HEK293 (cell line): ENCODE results near the gene BEND7.

Source experiments
- CTCF ChIA-PET: fragments of 350-600 bp; formaldehyde crosslinking; extraction: SDS; loops from one replicate; lab custom pipeline; 2021; ENCODE audit warnings: antibody characterized with exemption; lab: Yijun Ruan, JAX
- POLR2A ChIA-PET: fragments of 300-600 bp; formaldehyde crosslinking; extraction: SDS; loops from one replicate; lab custom pipeline; 2020; ENCODE audit warnings: antibody characterized with exemption, inconsistent platforms; lab: Yijun Ruan, JAX
- H3K27ac ChIP-seq: fragments of 200-500 bp; sonication (Bioruptor generic); 2 replicates; pipeline ENCODE4 v1.5.1; 2014; ENCODE audit warnings: low read depth, low read length, control low read depth, inconsistent platforms; ENCODE audit errors: extremely low read depth
- H3K36me3 ChIP-seq, 2 experiments: fragments of 200-500 bp in 1 of 2; sonication (Bioruptor generic) in 1 of 2; 1 replicate in 1 of 2; 2 replicates in 1 of 2; pipeline ENCODE4 v1.5.1; 2014 to 2017; ENCODE audit warnings: inconsistent platforms in 2 of 2, low read length in 2 of 2; ENCODE audit not compliant: control insufficient read depth in 2 of 2, insufficient read depth in 1 of 2
- H3K4me1 ChIP-seq: fragments of 200-500 bp; sonication (Bioruptor generic); 2 replicates; pipeline ENCODE4 v1.5.1; 2014; ENCODE audit warnings: mild to moderate bottlenecking, low read length, inconsistent platforms; ENCODE audit not compliant: control insufficient read depth, insufficient read depth
- H3K4me3 ChIP-seq: 2 replicates; pipeline ENCODE4 v1.5.1; 2011; ENCODE audit warnings: low read depth, mild to moderate bottlenecking, control low read depth, low read length, moderate library complexity
- H3K9me3 ChIP-seq: fragments of 200-500 bp; sonication (Bioruptor generic); 2 replicates; pipeline ENCODE4 v1.5.1; 2014; ENCODE audit warnings: low read depth, low read length, inconsistent platforms; ENCODE audit not compliant: control insufficient read depth, insufficient read depth
- MZF1 ChIP-seq: fragments of 450-650 bp; formaldehyde crosslinking; IDR thresholded peaks from 2 replicates; pipeline ENCODE4 v1.5.1; 2017; ENCODE audit warnings: missing biosample characterization, missing genetic modification characterization, borderline replicate concordance
- YY2 ChIP-seq: fragments of 450-650 bp; formaldehyde crosslinking; IDR thresholded peaks from 2 replicates; pipeline ENCODE4 v1.5.1; 2016; ENCODE audit warnings: missing biosample characterization, missing genetic modification characterization
- ZBTB17 ChIP-seq: fragments of 450-650 bp; formaldehyde crosslinking; IDR thresholded peaks from 2 replicates; pipeline ENCODE4 v1.5.1; 2016; ENCODE audit warnings: missing biosample characterization, missing genetic modification characterization
- ZBTB21 ChIP-seq: fragments of 450-650 bp; formaldehyde crosslinking; IDR thresholded peaks from 2 replicates; pipeline ENCODE4 v1.5.1; 2017; ENCODE audit warnings: missing biosample characterization, missing genetic modification characterization
- ZNF16 ChIP-seq: fragments of 450-650 bp; formaldehyde crosslinking; IDR thresholded peaks from 2 replicates; pipeline ENCODE4 v1.5.1; 2016; ENCODE audit warnings: low read depth, missing biosample characterization, missing genetic modification characterization
- ZNF354C ChIP-seq: fragments of 450-650 bp; formaldehyde crosslinking; IDR thresholded peaks from 2 replicates; pipeline ENCODE4 v1.5.1; 2016; ENCODE audit warnings: missing biosample characterization, missing genetic modification characterization, low read depth, borderline replicate concordance
- ZNF391 ChIP-seq: fragments of 450-650 bp; formaldehyde crosslinking; IDR thresholded peaks from 2 replicates; pipeline ENCODE4 v1.5.1; 2016; ENCODE audit warnings: low read depth, missing biosample characterization, missing genetic modification characterization, borderline replicate concordance
- ZNF423 ChIP-seq: fragments of 450-650 bp; formaldehyde crosslinking; IDR thresholded peaks from 2 replicates; pipeline ENCODE4 v1.5.1; 2016; ENCODE audit warnings: missing biosample characterization, missing genetic modification characterization
- ZNF48 ChIP-seq: fragments of 450-650 bp; formaldehyde crosslinking; IDR thresholded peaks from 2 replicates; pipeline ENCODE4 v1.5.1; 2016; ENCODE audit warnings: missing biosample characterization, missing genetic modification characterization
- ZNF501 ChIP-seq: fragments of 450-650 bp; formaldehyde crosslinking; IDR thresholded peaks from 2 replicates; pipeline ENCODE4 v1.5.1; 2016; ENCODE audit warnings: missing biosample characterization, missing genetic modification characterization
- ZNF776 ChIP-seq: fragments of 450-650 bp; formaldehyde crosslinking; IDR thresholded peaks from 2 replicates; pipeline ENCODE4 v1.5.0; 2017; ENCODE audit warnings: missing biosample characterization, missing genetic modification characterization, borderline replicate concordance
- ZNF785 ChIP-seq: fragments of 450-650 bp; formaldehyde crosslinking; IDR thresholded peaks from 2 replicates; pipeline ENCODE4 v1.5.1; 2016; ENCODE audit warnings: missing biosample characterization, missing genetic modification characterization
- ZNF837 ChIP-seq: fragments of 450-650 bp; formaldehyde crosslinking; IDR thresholded peaks from 2 replicates; pipeline ENCODE4 v1.5.1; 2016; ENCODE audit warnings: missing biosample characterization, missing genetic modification characterization
- ZSCAN23 ChIP-seq: fragments of 450-650 bp; formaldehyde crosslinking; IDR thresholded peaks from 2 replicates; pipeline ENCODE4 v1.5.1; 2016; ENCODE audit warnings: missing biosample characterization, missing genetic modification characterization
- TF ChIP-seq, protein P1 (sequence below): fragments of 450-650 bp; formaldehyde crosslinking; IDR thresholded peaks from 2 replicates; pipeline ENCODE4 v1.5.1; 2016; ENCODE audit warnings: missing biosample characterization, missing genetic modification characterization
- TF ChIP-seq, protein P2 (sequence below): fragments of 450-650 bp; formaldehyde crosslinking; IDR thresholded peaks from 2 replicates; pipeline ENCODE4 v1.5.1; 2017; ENCODE audit warnings: missing biosample characterization, missing genetic modification characterization
- TF ChIP-seq, protein P3 (sequence below): fragments of 450-650 bp; formaldehyde crosslinking; IDR thresholded peaks from 2 replicates; pipeline ENCODE4; 2016; ENCODE audit warnings: missing biosample characterization, missing genetic modification characterization
- TF ChIP-seq, protein P4 (sequence below): fragments of 450-650 bp; formaldehyde crosslinking; IDR thresholded peaks from 2 replicates; pipeline ENCODE4 v1.5.1; 2016; ENCODE audit warnings: missing biosample characterization, missing genetic modification characterization
- TF ChIP-seq, protein P5 (sequence below): fragments of 450-650 bp; formaldehyde crosslinking; IDR thresholded peaks from 2 replicates; pipeline ENCODE4 v1.5.1; 2016; ENCODE audit warnings: missing biosample characterization, missing genetic modification characterization
- TF ChIP-seq, protein P6 (sequence below): fragments of 450-650 bp; formaldehyde crosslinking; IDR thresholded peaks from 2 replicates; pipeline ENCODE4 v1.5.1; 2016; ENCODE audit warnings: missing biosample characterization, missing genetic modification characterization
- TF ChIP-seq, protein P7 (sequence below): fragments of 450-650 bp; formaldehyde crosslinking; IDR thresholded peaks from 2 replicates; pipeline ENCODE4 v1.5.1; 2016; ENCODE audit warnings: missing biosample characterization, missing genetic modification characterization, low read depth

The BEND7 gene

DNA sequence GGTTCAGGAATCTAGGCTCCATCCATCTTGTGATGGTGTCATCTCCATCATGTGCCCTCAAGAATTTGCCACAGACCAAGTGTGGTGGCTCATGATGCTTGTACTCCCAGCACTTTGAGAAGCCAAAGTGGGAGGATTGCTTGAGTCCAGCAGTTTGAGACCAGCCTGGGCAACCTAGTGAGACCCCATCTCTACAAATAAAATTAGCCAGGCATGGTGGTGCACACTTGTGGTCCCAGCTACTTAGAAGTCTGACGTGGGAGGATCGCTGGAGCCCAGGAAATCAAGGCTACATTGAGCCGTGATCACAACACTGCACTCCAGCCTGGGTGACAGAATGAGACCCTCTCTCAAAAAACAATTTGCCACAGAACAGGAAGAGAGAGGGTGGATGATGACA lies 127.7 kb downstream of the BEND7 start:
- H3K9me3 ChIP-seq = no peaks in the 10 kb centered on the region
- no peaks in the 10 kb centered on the region for H3K4me1 ChIP-seq
- H3K27ac ChIP-seq = no peak overlapping the region
- H3K4me3 ChIP-seq = no peak overlapping the region
- TF ChIP-seq ZNF423 (tag by site-specific recombination) (no peak), YY2 (tag by site-specific recombination) (no peak), ZNF354C (tag by site-specific recombination) (no peak), ZNF16 (tag by site-specific recombination) (no peak), ZBTB21 (tag by site-specific recombination) (no peak)
- TF ChIP-seq, protein P1, sequence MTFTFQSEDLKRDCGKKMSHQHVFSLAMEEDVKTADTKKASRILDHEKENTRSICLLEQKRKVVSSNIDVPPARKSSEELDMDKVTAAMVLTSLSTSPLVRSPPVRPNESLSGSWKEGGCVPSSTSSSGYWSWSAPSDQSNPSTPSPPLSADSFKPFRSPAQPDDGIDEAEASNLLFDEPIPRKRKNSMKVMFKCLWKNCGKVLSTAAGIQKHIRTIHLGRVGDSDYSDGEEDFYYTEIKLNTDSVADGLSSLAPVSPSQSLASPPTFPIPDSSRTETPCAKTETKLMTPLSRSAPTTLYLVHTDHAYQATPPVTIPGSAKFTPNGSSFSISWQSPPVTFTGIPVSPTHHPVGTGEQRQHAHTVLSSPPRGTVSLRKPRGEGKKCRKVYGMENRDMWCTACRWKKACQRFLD = no peak
- TF ChIP-seq, protein P2, sequence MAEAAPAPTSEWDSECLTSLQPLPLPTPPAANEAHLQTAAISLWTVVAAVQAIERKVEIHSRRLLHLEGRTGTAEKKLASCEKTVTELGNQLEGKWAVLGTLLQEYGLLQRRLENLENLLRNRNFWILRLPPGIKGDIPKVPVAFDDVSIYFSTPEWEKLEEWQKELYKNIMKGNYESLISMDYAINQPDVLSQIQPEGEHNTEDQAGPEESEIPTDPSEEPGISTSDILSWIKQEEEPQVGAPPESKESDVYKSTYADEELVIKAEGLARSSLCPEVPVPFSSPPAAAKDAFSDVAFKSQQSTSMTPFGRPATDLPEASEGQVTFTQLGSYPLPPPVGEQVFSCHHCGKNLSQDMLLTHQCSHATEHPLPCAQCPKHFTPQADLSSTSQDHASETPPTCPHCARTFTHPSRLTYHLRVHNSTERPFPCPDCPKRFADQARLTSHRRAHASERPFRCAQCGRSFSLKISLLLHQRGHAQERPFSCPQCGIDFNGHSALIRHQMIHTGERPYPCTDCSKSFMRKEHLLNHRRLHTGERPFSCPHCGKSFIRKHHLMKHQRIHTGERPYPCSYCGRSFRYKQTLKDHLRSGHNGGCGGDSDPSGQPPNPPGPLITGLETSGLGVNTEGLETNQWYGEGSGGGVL (tag by site-specific recombination) = no peak
- TF ChIP-seq, protein P3, sequence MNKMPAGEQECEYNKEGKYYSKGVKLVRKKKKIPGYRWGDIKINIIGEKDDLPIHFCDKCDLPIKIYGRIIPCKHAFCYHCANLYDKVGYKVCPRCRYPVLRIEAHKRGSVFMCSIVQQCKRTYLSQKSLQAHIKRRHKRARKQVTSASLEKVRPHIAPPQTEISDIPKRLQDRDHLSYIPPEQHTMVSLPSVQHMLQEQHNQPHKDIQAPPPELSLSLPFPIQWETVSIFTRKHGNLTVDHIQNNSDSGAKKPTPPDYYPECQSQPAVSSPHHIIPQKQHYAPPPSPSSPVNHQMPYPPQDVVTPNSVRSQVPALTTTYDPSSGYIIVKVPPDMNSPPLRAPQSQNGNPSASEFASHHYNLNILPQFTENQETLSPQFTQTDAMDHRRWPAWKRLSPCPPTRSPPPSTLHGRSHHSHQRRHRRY (tag by site-specific recombination) = no peak
- POLR2A ChIA-PET = no interaction called here
- H3K36me3 ChIP-seq = no peaks in the 10 kb centered on the region
- CTCF ChIA-PET = interaction anchor here (2.0 kb wide), 1 partner anchor 29 kb away, joined by 9 read pairs; no protein-coding TSS in a partner anchor

DNA sequence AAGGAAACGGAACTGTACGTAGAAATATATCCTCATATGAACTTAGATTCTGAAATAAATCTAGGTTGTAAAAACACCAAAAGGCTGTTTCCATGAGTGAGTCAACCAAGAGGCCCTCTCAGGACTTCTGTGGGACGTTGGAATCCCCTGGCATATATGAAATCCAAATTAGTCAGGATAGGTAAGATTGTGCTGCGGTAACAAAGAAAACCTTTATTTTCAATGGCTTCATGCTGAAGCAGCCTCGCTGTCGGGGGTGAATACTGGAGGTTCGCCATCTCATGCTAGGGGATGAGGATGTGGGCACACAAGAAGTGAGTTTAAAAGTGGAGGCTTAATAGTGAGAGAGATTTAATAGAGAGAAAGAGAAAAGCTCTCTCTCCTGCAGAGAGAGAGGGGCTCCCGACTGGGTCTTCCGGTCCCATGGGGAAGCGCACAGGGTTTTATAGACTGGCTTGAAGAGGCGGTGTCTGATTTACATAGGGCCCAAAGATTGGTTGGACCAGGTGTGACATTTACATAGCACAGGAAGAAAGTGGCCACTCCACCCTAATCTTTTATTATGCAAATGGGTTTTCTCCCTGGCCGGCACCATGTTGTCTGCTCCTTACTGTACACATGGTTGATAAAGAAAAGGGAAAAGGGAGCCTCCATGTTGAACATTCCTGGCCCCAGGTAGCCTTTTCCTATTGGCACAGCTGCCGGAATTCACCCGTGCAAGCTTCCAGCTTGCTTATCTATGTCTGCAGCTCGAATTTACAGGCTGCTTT lies 128.4 kb downstream of the BEND7 start:
- Histone ChIP-seq H3K9me3 (no peaks in the 10 kb centered on the region), H3K36me3 (no peaks in the 10 kb centered on the region), H3K4me3 (no peak overlapping the region), H3K4me1 (no peaks in the 10 kb centered on the region), H3K27ac (no peak overlapping the region)
- POLR2A ChIA-PET = no interaction called here
- TF ChIP-seq, protein P4, sequence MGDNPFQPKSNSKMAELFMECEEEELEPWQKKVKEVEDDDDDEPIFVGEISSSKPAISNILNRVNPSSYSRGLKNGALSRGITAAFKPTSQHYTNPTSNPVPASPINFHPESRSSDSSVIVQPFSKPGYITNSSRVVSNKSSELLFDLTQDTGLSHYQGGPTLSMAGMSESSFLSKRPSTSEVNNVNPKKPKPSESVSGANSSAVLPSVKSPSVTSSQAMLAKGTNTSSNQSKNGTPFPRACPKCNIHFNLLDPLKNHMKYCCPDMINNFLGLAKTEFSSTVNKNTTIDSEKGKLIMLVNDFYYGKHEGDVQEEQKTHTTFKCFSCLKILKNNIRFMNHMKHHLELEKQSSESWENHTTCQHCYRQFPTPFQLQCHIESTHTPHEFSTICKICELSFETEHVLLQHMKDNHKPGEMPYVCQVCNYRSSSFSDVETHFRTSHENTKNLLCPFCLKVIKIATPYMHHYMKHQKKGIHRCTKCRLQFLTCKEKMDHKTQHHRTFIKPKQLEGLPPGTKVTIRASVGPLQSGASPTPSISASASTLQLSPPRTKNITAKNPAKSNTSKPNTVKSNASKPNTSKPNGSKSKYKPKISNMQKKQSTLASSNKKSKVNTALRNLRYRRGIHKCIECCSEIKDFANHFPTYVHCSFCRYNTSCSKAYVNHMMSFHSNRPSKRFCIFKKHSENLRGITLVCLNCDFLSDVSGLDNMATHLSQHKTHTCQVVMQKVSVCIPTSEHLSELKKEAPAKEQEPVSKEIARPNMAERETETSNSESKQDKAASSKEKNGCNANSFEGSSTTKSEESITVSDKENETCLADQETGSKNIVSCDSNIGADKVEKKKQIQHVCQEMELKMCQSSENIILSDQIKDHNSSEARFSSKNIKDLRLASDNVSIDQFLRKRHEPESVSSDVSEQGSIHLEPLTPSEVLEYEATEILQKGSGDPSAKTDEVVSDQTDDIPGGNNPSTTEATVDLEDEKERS (tag by site-specific recombination) = no peak
- TF ChIP-seq ZNF837 (tag by site-specific recombination) (no peak), ZNF48 (no peak), ZSCAN23 (tag by site-specific recombination) (no peak), ZNF785 (tag by site-specific recombination) (no peak), ZBTB17 (no peak), ZNF776 (no peak), ZNF501 (tag by site-specific recombination) (no peak), ZNF391 (tag by site-specific recombination) (no peak), MZF1 (no peak)
- TF ChIP-seq, protein P5, sequence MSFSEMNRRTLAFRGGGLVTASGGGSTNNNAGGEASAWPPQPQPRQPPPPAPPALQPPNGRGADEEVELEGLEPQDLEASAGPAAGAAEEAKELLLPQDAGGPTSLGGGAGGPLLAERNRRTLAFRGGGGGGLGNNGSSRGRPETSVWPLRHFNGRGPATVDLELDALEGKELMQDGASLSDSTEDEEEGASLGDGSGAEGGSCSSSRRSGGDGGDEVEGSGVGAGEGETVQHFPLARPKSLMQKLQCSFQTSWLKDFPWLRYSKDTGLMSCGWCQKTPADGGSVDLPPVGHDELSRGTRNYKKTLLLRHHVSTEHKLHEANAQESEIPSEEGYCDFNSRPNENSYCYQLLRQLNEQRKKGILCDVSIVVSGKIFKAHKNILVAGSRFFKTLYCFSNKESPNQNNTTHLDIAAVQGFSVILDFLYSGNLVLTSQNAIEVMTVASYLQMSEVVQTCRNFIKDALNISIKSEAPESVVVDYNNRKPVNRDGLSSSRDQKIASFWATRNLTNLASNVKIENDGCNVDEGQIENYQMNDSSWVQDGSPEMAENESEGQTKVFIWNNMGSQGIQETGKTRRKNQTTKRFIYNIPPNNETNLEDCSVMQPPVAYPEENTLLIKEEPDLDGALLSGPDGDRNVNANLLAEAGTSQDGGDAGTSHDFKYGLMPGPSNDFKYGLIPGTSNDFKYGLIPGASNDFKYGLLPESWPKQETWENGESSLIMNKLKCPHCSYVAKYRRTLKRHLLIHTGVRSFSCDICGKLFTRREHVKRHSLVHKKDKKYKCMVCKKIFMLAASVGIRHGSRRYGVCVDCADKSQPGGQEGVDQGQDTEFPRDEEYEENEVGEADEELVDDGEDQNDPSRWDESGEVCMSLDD (tag by site-specific recombination) = no peak
- TF ChIP-seq, protein P6, sequence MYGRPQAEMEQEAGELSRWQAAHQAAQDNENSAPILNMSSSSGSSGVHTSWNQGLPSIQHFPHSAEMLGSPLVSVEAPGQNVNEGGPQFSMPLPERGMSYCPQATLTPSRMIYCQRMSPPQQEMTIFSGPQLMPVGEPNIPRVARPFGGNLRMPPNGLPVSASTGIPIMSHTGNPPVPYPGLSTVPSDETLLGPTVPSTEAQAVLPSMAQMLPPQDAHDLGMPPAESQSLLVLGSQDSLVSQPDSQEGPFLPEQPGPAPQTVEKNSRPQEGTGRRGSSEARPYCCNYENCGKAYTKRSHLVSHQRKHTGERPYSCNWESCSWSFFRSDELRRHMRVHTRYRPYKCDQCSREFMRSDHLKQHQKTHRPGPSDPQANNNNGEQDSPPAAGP (tag by site-specific recombination) = no peak
- TF ChIP-seq, protein P7, sequence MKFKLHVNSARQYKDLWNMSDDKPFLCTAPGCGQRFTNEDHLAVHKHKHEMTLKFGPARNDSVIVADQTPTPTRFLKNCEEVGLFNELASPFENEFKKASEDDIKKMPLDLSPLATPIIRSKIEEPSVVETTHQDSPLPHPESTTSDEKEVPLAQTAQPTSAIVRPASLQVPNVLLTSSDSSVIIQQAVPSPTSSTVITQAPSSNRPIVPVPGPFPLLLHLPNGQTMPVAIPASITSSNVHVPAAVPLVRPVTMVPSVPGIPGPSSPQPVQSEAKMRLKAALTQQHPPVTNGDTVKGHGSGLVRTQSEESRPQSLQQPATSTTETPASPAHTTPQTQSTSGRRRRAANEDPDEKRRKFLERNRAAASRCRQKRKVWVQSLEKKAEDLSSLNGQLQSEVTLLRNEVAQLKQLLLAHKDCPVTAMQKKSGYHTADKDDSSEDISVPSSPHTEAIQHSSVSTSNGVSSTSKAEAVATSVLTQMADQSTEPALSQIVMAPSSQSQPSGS (tag by site-specific recombination) = no peak
- CTCF ChIA-PET = interaction anchor here (0.6 kb wide), 1 partner anchor 99 kb away, joined by 3 read pairs; no protein-coding TSS in a partner anchor
